ENCODE measurements around the gene GRIK4. TPM values are rescaled to one million over a fixed set of nuclear protein-coding genes. Genes with fewer than 3 reads are reported as not detected.

GRIK4 gene
- polyA plus RNA-seq, 4 donors, result 0.97 to 1.5 (median 1.4) TPM

DNA sequence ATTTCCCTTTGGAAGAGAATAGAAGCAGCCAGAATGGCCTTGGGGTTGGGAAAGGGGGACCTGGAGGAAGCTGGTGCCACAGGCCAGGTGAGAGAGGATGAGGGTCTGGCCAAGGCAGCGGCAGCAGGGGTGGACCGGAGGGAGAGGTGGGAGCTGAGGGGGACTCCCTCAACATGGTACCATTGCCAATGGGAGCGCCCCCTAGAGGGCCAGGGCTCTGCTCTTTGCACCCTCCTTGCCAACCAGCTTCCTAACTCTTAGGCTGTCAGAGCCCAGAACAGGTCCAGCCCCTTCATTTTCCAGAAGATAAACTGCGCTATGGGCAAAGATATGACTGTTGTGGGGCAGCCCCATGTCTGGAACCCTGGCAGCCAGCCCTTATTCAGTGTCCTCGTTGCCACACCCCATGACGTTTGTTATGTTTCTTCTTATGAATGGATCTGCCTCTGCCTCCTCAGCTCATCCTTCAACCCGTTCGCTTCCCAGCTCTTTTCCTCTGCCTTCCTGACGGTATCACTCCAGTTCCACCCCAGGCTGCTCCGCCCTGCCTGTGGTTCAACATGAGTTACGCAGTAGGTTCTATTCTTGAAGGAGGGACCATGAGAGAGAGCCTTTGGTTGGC lies 185.2 kb downstream of the GRIK4 start:
- no peak for DNase-seq (ENCODE audit: low read depth in 4 of 4, low spot score in 2 of 4)

DNA sequence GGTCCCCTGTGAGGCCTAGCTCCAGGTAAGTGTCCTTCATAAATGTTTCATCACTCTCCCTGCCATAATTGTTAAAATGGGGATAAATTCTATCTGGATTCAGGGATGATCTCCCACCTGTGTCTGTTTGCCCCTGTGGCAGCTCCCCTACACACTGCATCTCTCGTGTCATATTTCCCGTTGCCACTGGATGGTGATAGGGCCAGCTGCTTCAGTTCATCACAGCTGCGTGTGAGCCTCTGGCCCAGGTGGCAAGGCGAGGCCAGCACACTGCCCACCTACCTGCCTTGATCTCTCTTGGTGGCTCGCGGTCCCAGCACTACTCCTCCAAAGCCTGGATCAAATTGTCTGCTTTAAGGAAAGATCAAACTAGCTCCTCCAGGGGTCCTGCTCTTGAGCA lies 187.4 kb downstream of the GRIK4 start:
- no peak for DNase-seq (ENCODE audit: low read depth in 4 of 4, low spot score in 2 of 4)

DNA sequence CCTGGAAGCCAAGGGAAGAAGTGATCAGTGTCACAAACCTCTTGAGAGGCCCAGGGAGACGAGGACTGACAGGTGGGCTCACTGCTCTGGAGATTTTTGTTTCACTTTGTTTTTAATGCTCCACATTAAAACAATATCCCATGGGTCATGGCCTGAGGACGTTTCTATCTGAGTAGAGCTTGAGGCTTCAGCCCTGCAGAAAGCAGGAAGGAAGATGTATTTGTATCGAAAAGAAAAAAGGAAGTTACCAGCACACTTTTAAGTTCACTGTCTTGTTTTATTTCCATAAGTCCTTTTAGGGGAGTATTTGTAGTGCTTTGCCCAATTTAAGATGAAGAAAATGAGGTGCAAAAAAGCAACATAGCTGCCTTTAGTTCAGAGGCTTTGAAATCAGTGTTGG lies 191.1 kb downstream of the GRIK4 start:
- no peak for DNase-seq (ENCODE audit: low read depth in 4 of 4, low spot score in 2 of 4)

DNA sequence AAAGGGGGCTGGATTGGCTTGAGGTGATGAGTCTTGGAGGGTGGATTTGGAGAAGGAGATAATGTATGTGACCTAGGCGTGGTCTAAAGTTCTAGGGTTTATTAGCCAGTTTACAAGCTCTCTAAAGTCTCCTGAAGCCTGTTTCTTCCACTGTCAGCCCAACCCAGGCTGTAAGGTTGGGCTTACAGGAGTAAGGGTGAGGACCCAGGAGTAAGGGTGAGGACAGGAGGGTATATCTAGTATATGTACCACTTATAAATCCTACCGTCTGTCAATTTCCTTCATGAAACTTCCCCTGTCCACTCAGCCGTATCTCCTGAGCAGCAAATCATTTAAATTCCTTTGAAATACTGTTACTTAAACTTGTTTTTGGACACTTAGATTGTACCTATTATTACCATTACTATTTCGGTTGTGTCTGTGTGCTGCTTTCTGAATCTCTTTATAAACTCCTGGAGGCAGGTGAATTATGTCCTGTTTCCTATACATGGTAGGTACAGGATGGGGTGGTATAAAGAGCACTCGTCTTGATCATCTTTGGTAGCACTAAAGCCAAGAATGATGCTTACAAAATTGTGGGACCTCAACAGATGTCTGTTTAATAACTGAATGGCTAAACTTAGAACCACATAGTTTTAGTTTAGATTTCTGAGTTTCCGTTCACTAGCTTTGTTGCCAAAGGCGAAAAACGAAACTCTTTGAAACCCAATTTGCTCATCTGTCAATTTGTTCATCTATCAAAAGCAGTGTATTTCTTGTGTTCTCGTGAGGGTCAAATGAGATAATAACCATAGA lies 192.0 kb downstream of the GRIK4 start:
- no peak for DNase-seq (ENCODE audit: low read depth in 4 of 4, low spot score in 2 of 4)

DNA sequence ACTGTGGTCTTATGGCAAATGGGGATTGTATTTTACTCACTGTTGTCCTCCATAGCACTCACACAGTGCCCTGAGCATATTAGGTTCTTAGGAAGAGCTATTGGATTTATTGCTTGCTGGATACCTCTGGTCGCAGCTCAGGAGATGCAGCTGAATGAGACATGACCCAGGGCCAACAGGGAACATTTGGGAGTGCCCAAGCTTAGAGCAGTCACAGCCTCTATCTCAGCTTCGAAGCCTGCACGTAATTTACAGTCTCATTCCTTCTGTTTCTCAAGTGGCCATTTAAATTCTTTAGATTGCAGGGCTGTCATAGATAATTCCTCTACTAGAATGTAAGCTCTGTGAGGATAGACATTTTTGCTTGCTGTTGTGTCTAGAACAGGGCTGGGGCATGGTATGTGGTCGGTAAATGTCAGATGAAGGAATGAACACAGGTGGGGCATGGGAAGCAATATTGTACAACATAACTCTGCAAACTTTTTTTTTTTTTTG lies 192.8 kb downstream of the GRIK4 start:
- no peak for DNase-seq (ENCODE audit: low read depth in 4 of 4, low spot score in 2 of 4)

DNA sequence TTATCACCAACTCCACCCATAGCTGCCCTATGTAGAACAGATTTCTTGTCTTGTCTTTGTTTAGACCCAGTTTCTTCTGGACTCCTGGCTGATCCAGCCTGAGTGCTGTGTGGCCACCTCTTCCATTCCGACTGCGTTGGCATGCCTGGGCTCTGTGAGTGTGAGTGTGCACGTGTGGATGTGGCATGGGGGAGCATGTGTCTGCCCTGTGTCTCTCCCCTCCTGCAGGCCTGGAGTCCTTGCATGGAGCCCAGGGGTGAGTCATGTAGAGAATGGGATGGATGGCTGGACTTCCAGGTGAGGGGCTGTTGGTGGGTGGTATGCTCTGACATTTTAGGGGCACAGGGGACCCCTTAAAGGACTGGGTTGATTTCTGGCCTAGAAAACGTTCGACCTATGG lies 194.7 kb downstream of the GRIK4 start:
- no peak for DNase-seq (ENCODE audit: low read depth in 4 of 4, low spot score in 2 of 4)

DNA sequence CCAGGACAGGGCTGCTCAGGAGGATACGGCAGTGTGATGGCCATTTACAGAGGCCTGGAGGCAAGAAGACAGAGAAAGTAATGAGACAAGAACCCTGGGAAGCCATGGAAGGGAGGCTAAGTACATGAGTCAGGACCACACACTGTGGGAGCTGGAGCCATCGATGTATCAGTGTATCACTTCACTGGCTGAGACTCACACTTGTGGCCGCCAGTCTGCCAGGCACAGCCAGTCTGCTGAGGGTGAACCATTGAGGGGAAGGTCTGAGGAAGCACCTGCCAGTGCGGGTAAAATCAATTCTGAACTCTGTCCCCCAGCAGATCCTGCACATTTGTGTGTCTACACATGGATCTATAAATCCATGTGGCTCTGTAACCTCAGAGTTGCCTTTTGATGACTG lies 195.6 kb downstream of the GRIK4 start:
- DNase-seq (ENCODE audit: low read depth in 4 of 4, low spot score in 2 of 4), result no peak

DNA sequence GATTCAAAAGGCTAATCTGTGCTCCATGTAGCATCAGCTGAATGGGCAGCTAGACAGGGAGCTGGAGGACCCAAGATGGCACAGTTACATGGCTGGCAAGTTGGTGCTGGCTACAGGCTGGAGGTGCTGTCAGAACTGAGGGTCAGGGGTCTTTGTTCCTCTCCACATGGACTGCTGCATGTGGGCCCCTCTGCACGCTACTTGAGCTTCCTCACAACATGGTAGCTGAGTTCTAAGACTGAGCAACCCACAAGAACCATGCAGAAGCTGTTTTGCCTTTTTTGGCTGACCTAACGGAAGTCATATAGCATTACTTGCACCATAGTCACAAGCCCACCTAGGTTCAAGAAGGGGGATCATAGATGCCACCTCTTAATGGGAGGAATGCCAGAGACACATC lies 196.1 kb downstream of the GRIK4 start:
- no peak for DNase-seq (ENCODE audit: low read depth in 4 of 4, low spot score in 2 of 4)

DNA sequence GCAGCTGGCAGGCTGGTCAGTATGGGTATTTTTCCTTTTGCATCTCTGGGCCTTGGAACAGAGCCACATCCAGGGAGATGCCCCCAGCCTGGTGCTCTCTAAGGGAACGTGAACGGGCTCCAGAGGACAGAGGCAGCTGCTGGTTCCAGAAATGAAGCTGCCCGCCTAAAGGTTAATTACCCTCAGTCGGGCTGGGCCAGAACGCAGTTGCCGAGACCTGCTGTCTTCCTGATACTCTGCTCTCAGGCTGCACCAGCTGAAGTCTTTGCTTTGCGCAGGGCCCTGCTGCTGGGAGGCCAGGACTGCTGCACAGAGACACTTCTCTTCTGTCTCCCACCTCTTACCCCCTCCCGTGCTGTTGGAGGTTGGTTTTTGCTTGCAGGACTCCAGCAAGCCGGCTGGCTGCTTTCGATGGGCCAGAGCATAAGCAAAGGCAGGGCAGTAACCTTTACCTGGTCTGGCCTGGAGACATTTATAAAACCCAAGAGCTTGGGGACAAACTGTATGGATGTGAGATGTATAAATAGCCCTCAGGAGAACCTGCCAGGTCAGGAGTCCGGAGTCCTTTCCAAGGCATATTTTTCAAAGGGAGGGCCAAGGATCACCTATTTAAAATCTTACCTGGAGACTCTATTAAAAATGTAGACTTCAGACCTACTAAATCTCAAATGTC lies 197.1 kb downstream of the GRIK4 start:
- no peak for DNase-seq (ENCODE audit: low read depth in 4 of 4, low spot score in 2 of 4)

DNA sequence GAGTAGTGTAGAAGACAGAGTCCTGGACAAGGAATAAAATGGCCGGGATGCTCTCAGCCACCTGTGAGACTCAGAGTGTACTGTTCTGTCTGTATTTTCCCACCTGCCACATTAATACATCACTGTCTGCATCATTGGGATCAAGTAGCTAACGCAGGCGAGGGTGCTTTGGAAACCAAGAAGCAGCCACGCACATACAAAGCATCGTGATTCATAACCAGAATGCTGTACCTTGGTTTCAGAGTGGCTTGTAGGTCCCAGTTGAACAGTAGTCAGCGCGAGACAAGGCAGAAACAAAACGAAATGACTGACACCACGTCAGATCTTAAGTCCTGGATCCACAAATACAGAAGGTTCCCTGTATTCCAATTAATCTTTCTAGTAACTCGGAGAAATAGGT lies 198.3 kb downstream of the GRIK4 start:
- DNase-seq (ENCODE audit: low read depth in 4 of 4, low spot score in 2 of 4), result no peak

DNA sequence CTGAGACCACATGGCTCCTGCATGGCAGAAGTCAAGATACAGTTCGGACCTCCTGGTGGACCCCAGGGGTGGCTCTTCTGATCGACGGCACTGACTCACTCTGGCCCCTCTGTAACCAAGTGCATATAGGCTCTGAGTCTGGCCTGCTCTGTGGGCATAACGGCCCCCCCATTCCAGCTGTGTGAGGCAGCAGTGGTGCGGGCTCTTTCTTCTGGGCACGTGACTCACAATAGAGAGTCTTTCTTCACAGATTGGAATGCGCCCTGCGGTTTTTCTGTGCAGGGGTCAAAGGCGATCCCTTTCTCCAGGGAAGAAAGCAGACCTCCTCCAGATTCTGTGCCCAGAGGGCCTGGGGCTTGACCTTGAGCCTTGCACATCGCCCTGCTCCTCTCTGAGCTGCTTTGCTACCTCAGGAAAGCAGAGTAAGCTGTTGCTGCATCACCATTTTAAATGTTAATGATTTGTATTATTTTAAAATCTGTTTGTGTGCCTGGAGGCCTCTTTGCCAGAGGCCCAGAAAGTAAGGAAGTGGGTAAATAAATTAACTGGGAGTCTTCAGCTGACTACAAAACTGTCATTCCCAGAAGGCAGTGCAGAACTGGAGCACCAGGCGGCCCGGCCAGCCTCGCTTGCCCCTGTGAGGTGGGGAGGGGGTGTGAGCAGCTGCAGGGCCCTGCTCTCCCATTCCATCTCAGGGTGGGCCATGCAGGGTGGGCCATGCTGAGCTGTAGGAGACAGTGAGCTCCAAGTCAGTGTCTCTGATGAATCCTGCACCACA lies 199.0 kb downstream of the GRIK4 start:
- DNase-seq (ENCODE audit: low read depth in 4 of 4, low spot score in 2 of 4), result peak in 2 of 4 donors; percentile 42 to 65

DNA sequence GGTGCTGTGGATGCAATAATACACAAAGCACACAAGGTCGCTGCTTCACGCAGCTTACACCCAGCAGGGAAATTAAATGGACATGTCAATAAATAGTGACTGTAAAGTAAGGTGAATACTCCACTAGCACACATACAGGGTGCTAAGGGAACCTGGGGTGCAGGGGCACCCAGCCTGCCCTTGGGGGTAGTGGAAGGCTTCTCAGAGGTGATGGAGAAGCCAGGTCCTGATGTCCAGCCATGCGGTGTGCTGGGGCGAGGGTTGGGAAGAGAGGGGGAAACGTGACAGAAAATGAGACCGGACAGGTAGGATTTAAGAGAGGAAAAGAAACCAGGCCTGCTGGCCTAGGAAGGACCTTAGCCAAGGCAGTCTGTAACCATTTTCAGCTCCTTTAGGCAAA lies 200.5 kb downstream of the GRIK4 start:
- DNase-seq (ENCODE audit: low read depth in 4 of 4, low spot score in 2 of 4), result no peak

DNA sequence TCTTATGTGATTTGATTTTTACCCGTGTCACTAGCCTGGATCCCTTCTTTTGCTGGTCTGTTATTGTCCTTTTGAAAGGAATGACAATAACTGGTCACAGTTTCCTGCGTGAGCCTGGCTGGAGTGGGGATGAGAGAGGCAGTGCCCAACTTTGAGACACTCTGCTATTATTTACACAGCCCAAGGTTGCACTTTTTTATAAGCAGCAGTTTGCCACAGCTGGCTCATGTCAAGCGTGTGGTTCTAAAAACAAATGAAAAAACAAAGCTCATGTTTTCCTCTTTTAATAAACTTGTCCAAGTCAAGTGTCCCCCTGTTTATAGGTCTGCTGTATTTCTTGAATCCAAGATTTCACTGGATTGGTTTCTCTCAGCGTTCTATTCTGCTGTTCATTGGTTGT lies 201.3 kb downstream of the GRIK4 start:
- DNase-seq (ENCODE audit: low read depth in 4 of 4, low spot score in 2 of 4), result peak in 2 of 4 donors; percentile 34 to 58

DNA sequence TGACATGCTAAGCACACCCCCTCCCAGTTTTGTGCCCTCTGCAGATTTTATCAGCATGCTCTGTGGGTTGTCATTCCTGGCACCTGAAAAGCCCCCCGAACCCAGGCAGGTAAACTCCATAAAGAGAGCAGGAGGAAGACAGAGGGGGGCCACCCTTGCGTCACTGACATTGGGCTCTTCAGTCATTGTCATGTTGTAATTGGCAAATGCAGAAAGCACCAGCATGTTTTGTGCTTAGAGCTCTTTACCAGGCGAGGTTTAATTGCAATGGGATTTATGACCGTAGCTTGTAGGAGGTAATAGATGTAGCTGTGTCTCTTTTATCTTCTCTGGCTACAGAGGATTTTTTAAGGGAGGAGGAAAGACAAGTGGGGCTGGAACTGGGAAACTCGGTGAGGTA lies 201.7 kb downstream of the GRIK4 start:
- DNase-seq (ENCODE audit: low read depth in 4 of 4, low spot score in 2 of 4), result peak in 1 of 4 donors; percentile 34

DNA sequence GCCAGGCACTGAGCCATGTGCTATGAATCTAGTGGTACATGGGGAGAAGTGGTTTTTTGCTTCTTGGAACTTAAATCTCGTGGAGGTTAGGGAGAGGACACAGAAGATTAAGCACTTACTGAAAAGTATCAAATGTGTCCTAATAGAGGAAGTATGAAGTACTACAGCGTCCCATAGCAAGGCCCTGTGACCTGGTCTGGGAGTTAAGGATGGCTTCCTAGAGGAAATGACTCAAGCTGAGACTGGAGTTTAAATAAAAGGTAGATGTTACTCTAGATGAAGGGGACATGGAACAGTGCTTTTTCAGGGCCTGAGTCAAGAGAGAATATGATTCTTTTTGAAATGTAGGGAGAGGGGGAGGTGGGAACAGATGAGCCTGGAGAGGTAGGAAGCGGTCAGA lies 202.9 kb downstream of the GRIK4 start:
- no peak for DNase-seq (ENCODE audit: low read depth in 4 of 4, low spot score in 2 of 4)

DNA sequence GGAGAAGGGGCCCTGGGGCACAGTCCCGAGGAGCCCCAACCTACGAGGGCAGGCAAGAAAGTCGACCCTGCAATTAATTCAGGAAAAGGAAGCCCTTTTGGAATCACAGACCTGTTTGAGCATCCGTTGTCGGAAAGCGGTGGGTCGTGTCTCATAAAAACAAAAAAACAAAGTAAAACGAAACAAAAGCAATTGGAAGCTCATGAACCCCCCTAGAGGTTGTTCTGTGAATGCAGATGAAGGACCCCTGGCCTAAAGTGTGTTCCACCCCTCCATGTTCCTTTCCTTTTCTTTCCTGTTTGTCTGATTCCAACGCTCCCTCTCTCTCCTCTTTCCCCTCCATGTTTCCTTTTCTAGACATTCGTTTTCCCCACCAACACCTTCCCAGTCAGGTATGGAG lies 203.7 kb downstream of the GRIK4 start:
- DNase-seq (ENCODE audit: low read depth in 4 of 4, low spot score in 2 of 4), result peak in 1 of 4 donors; percentile 38

DNA sequence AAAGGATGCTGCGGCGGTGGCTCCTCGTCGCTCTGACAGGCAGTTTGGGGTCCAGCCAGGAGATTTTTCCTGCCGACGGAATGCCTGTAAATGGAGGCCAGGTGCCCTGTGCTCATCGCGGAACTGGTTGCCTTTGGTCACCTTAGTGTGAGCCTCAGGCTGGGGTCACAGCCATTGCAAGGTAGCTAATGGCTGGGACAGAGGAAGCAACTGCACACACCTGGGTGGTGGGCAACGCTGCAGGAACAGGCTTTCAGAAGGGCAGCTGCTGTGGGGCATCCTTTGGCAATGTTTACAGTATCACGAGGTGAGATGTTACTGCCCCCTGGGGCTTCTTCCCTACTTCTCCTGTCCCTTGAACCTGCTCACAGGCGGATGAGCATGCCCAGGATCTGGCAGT lies 205.5 kb downstream of the GRIK4 start:
- DNase-seq (ENCODE audit: low read depth in 4 of 4, low spot score in 2 of 4), result no peak

DNA sequence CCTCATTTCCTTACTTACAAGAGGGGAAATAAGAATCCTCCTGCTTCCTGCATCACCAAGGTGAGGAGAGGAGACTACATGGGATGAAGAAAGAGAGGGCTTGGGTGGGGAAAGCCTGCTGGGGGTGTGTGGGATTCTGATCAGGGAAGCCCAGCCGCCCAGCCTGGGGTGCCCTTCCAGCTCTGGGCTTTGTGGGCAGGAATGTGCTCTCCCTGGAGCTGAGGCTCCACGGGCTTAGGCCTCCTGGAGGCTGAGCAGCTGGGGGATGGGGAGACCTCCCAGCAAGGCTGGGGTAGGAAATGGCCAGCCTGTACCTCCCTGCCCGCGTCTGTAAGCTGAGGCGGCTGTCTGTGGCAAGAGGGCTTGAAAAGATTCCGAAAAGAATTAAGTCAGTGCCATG lies 206.1 kb downstream of the GRIK4 start:
- no peak for DNase-seq (ENCODE audit: low read depth in 4 of 4, low spot score in 2 of 4)

DNA sequence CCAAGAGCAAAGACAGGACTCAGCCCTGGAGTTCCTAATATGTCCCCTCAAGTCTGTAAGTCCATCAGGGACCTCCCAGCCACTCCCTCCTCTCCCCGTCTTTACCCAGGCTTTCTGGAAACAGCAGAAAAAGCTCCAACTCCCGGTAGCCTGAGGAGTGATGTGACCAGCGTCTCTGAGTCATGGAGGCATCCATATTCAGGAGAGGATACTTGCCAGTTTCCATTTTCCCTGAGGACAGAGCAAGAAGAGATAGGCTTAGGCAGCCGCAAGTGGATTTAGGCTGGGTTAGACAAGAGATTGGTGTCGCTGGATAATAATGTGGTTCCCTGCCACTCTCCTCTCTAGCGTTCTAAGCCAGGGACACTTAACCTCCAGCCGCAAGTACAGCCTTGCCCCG lies 206.6 kb downstream of the GRIK4 start:
- DNase-seq (ENCODE audit: low read depth in 4 of 4, low spot score in 2 of 4), result no peak

DNA sequence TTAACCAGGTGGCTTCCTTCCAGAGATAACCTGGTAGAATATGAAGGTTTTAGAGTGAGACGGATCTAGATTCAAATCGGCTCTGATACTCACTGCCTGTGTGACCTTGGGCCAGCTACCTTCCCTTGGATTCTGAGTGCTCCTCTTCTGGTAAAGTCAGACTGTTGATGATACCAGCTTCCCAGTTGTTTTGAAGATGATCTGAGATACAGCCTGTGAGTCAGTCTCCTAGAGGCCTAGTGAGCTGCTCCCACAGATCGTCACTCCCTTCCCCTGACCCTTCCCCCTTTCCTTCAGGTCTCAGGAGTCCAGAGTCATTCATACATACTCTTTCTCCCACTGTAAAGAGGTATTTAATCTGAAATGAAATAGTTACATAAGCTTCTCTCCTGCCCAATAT lies 207.8 kb downstream of the GRIK4 start:
- no peak for DNase-seq (ENCODE audit: low read depth in 4 of 4, low spot score in 2 of 4)

DNA sequence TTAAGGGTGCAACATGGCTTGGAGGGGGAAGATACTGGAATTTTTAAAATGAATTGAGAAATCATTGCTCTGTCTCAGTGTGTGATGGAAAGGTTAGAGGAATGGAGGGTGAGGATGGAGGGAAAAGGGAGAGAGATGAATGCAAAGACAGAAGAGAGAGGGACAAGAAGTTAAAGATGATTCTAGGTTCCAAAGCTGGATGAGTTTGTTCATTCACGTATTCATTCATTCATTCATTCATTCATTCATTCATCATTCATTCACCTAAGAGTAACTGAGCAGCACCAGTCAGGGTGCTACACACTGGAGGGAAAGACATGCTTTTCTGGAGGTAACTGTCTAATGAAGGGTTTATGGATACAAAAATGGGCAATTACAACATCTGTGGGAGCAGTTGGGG lies 209.2 kb downstream of the GRIK4 start:
- no peak for DNase-seq (ENCODE audit: low read depth in 4 of 4, low spot score in 2 of 4)

All from left renal cortex interstitium (tissue), 4 donors.